ENCODE data around the gene THAP7.
"Not testable (repeated sequence)": the region's sequence is repeated elsewhere in the genome, so short reads cannot be mapped to it uniquely, and the experiment has no call there.

The THAP7 gene

DNA sequence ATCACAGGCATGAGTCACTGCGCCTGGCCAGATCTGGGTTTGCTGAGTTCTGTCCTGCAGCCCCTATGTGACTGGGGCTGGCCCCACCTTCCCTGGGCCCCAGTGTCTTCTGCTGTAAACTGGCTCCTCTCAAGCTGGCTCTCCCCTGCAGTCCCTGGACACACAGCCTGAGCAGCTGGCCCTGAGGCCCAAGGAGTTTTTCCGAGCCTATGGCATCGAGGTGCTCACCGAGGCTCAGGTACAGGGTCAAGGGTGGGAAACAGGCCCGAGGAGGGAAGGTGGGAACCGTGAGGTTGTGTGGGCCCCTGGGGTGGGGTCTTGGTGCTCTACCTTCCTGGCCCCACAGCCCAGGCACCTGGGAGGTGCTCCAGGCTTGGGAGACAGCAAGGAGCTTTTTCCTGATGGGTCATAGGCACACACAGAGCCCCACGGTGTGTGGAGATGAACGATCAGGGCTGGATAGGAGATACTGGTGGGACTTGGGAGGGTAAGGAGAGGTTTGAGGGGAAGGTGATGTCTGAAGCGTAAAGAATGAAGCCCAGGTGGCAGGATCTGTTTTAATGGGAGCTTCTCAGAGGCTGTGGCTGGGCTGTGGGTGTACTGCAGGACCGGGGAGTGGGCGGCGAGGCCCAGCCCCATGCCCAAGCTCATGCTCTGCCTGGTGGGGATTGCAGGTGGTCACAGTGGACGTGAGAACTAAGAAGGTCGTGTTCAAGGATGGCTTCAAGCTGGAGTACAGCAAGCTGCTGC is 26.2 kb downstream of the THAP7 start:
- Mint-ChIP-seq H3K36me3 (ENCODE audit: low read depth) (peaks cover 1% of the 10 kb centered on the region), H3K9me3 (peaks cover 12% of the 10 kb centered on the region), H3K27ac (no peak overlapping the region), H3K4me3 (no peak overlapping the region), H3K4me1 (ENCODE audit: low read depth) (peaks cover 9% of the 10 kb centered on the region), H3K27me3 (ENCODE audit: low read depth) (no peaks in the 10 kb centered on the region)

DNA sequence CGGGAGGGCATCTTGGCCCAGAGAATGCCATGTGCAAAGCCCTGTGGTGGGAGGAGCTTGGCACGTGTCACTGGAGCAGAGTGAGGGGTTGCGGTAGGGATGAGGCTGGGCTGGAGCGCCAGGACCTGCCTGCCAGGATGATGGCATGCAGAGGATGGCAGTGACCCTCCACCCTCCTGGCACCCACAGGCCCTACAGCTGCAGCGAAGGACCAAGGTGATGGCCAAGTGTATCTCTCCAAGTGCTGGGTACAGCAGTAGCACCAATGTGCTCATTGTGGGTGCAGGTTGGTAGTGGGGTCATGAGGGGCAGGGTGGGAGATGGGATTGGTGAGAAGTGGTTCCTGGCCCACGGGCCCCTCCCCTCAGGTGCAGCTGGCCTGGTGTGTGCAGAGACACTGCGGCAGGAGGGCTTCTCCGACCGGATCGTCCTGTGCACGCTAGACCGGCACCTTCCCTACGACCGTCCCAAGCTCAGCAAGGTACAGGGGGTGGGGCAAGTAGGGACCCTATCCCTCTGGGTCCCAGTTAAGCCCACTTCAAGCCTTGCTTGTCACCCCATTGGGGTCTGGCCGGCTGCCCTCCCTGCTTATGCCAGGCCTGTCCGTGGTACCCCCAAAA is 27.5 kb downstream of the THAP7 start:
- no peak overlapping the region for H3K27ac Mint-ChIP-seq
- no peaks in the 10 kb centered on the region for H3K27me3 Mint-ChIP-seq (ENCODE audit: low read depth)
- H3K9me3 Mint-ChIP-seq: peaks cover 12% of the 10 kb centered on the region
- H3K4me3 Mint-ChIP-seq: no peak overlapping the region
- H3K4me1 Mint-ChIP-seq (ENCODE audit: low read depth): peaks cover 4% of the 10 kb centered on the region
- peaks cover 1% of the 10 kb centered on the region for H3K36me3 Mint-ChIP-seq (ENCODE audit: low read depth)

DNA sequence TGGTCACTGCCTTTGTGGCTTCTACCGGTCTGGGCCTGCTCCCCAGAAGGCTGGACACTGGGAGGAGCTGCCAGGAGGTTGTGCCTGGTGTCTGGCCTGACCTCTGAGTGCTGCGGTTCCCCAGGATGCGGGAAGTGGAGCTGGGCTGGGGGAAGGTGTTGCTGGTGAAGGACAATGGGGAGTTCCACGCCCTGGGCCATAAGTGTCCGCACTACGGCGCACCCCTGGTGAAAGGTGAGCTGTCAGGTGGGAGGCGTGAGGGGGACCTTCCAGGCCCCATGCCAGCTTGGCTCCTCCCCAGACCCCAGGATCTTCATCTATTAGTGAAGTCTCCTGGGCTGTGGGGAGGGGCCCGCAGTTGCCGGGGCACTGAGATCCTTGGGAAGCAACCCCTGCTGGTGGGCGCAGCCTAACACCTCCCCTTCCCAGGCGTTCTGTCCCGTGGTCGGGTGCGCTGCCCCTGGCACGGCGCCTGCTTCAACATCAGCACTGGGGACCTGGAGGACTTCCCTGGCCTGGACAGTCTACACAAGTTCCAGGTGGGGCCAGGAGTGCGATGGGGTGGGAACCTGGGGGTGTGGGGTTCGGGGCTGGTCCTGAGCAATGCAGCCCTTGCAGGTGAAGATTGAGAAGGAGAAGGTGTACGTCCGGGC is 28.2 kb downstream of the THAP7 start:
- Mint-ChIP-seq H3K9me3 (peaks cover 8% of the 10 kb centered on the region), H3K36me3 (ENCODE audit: low read depth) (no peaks in the 10 kb centered on the region), H3K4me3 (no peak overlapping the region), H3K27ac (no peak overlapping the region), H3K4me1 (ENCODE audit: low read depth) (no peaks in the 10 kb centered on the region), H3K27me3 (ENCODE audit: low read depth) (no peaks in the 10 kb centered on the region)

DNA sequence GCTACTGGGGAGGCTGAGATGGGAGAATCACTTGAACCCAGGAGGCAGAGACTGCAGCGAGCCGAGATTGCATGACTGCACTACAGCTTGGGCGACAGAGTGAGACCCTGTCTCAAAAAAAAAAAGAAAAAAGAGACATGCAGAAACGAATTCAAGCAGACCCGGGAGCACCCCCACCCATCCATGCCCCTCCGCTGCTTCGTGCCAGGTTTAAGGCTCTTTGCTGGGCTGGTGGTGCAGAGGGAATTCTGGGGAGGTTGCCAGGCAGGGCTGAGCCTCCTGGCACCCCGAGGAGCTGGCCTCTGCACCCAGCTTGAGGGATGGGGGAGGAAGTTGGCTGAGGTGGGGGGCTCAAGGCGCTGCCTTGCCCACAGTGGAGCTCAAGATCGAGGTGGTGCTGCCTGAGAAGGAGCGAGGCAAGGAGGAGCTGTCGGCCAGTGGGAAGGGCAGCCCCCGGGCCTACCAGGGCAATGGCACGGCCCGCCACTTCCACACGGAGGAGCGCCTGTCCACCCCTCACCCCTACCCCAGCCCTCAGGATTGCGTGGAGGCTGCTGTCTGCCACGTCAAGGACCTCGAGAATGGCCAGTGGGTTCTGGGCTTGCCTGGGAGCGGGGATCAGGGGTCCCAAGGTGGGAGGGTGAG is 28.9 kb downstream of the THAP7 start:
- H3K4me3 Mint-ChIP-seq: no peak overlapping the region
- no peaks in the 10 kb centered on the region for H3K36me3 Mint-ChIP-seq (ENCODE audit: low read depth)
- no peak overlapping the region for H3K27ac Mint-ChIP-seq
- H3K27me3 Mint-ChIP-seq (ENCODE audit: low read depth): no peaks in the 10 kb centered on the region
- no peaks in the 10 kb centered on the region for H3K4me1 Mint-ChIP-seq (ENCODE audit: low read depth)
- peaks cover 1% of the 10 kb centered on the region for H3K9me3 Mint-ChIP-seq

DNA sequence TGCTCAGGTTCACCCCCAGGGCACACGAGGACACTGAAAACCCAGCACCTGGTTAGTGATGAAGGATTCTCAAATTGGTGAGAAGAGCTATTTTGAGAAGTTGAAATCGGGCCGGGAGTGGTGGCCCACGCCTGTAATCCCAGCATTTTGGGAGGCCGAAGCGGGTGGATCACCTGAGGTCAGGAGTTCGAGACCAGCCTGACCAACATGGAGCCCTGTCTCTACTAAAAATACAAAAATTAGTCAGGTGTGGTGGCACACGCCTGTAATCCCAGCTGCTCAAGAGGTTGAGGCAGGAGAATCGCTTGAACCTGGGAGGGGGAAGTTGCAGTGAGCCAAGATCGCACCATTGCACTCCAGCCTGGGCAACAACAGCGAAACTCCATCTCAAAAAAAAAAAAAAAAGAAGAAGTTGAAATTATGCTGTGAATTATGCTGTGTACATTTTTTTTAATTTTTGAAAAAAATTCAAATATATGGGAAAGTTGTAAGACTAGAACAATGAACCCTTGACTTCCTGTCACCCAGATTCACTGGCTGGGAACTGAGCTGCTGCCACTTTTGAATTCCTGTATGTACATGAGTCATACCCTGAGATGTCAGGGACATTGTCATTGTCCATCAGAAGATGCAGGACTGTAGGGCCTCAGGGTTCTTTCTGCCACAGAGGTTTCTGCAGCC is 29.8 kb downstream of the THAP7 start:
- H3K27me3 Mint-ChIP-seq (ENCODE audit: low read depth); H3K4me3 Mint-ChIP-seq; H3K4me1 Mint-ChIP-seq (ENCODE audit: low read depth); H3K9me3 Mint-ChIP-seq; H3K36me3 Mint-ChIP-seq (ENCODE audit: low read depth); H3K27ac Mint-ChIP-seq: not testable (repeated sequence)

DNA sequence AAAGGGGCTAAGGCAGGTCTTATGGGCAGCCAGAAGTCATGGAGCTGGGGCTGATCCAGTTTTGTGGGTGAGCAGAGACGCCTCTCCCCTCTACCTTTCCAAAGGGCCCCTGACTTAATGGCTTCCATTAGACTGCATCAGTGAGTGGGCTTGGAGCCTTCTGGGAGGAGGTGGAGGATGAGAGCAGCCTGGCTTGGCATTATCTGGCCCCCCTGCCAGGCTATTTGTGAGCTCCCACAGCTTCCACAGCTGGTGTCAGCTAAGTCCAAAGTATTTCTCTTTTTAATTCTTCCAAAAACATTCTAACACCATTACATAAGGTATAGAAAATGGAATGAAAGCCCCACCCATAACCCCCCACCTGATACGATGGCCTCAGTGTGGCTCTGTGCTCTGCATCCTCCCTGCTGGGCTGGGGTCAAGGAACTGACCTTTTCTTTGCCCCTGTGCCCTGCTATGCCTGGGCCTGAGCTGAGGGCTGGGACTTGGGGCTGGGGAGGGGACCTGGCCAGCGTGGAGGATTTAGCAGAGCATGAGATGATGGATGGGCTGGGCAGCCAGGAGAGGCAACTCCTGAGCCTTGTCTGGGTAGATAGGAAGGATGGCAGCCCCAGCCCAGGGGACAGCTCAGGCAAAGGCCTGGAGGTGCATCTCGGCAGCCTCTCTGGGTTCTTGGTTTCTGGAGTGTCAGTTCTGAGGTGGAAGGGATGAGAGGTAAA is 30.8 kb downstream of the THAP7 start:
- Mint-ChIP-seq H3K36me3 (ENCODE audit: low read depth) (no peaks in the 10 kb centered on the region), H3K4me3 (no peak overlapping the region), H3K9me3 (no peaks in the 10 kb centered on the region), H3K27me3 (ENCODE audit: low read depth) (peaks cover 3% of the 10 kb centered on the region), H3K4me1 (ENCODE audit: low read depth) (no peaks in the 10 kb centered on the region), H3K27ac (no peak overlapping the region)

DNA sequence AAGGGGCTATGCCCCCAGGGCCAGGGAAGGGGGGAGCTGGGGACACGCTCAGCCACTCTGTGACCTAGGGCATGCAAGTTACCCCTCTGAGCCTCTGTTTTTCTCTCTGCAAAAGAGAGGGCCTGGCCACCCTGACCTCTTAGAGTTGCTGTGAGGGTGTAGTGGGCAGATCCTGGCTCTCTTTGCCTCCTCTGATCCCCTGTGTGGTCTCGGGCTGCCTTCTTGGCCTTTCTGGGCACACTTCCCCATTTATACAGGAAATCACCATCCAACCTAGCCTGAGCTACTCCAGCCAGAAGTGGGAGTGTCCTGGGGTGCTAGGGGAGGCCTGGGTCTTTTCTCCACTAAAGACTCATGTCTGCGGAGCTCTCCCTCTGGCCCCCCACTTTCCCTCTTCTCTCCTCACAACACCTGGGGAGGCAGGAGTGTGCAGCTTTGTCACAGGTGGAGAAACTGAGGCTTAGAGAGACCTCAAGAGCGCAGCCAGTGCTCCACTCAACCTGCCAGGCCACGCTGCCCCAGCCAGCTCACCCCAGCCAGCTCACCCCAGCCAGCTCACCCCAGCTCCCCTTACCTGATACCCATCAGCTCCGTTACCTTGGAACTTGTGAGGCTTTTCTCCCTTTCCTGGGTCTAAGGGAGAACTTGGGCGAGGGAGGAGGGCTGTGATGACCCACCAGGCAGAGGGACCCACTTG is 33.5 kb downstream of the THAP7 start:
- Mint-ChIP-seq H3K36me3 (ENCODE audit: low read depth) (no peaks in the 10 kb centered on the region), H3K9me3 (no peaks in the 10 kb centered on the region), H3K27me3 (ENCODE audit: low read depth) (peaks cover 25% of the 10 kb centered on the region), H3K4me3 (no peak overlapping the region), H3K27ac (no peak overlapping the region), H3K4me1 (ENCODE audit: low read depth) (peaks cover 6% of the 10 kb centered on the region)

DNA sequence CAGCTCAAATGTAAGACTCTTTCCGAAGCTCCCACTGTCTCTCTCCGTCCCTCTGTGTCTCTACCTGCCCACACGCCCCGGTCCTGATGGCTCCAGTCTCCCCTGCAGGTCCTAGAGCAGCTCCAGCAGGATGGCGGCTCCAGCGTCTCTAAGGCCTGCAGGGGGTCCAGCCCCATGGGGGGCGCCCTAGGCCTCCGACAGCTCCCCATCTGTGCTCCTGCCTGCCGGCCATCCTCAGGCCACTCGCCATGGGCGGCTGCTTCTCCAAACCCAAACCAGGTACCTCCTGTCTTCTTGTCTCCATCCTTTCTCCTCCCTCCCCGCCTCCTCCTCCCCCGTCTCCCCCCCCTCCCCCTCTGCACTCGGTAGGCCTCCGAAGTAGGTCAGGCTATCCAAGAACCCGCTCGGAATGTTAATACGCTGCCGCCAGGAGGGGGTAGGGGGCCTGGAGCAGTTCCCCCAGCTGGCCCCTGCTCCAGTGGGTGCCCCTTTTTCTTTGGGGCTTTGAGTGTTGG is 34.2 kb downstream of the THAP7 start:
- Mint-ChIP-seq H3K27ac (no peak overlapping the region), H3K4me1 (ENCODE audit: low read depth) (peaks cover 6% of the 10 kb centered on the region), H3K9me3 (no peaks in the 10 kb centered on the region), H3K27me3 (ENCODE audit: low read depth) (peaks cover 31% of the 10 kb centered on the region), H3K36me3 (ENCODE audit: low read depth) (no peaks in the 10 kb centered on the region), H3K4me3 (no peak overlapping the region)

DNA sequence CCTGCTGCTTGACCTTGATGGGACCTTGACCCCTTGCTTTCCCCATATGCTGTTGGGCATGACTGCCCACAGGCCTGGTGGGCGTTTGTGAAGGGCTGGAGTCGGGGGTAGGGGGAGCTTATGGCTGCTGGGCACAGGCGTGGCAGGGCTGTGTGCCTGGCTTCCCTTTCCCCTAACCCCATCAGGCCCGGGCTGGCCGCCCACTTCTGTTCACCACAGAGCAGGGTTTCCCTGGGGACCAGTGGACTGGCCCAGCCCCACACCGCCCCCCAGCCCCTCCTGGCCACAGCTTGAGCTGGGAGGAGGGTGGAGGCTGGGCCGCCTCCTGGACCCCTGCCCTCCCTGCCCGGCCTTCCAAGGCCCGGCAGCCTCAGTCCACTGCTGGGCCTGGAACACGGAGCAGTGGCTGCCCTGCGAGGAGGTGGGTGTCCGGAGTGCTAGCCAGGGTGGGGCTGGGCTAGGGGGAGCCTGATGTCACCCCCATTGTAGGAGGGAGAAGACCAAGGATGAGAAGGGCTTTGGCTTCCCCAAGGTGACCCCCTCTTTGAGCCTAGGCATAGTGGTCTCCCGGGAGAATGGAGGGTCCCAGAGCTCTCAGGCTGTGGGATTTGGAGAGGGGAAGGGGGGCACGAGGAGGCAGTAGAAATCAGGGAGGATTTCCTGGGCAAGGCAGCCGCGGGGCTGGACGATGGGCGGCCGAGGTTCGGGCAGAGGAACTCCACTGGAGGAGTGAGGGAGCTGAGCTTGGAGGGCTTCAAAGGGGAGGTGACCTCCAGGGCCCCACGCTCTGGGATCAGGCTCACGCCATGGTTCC is 34.8 kb downstream of the THAP7 start, which contains the start of gene AIFM3:
Gene AIFM3, plus strand, starts transcription at position 373 of the 814 bp plus-strand sequence. CDS start 690 bp downstream, outside the sequence.
- Mint-ChIP-seq H3K9me3 (no peaks in the 10 kb centered on the region), H3K27me3 (ENCODE audit: low read depth) (peaks cover 31% of the 10 kb centered on the region), H3K4me3 (no peak within 1 kb of the TSS)

DNA sequence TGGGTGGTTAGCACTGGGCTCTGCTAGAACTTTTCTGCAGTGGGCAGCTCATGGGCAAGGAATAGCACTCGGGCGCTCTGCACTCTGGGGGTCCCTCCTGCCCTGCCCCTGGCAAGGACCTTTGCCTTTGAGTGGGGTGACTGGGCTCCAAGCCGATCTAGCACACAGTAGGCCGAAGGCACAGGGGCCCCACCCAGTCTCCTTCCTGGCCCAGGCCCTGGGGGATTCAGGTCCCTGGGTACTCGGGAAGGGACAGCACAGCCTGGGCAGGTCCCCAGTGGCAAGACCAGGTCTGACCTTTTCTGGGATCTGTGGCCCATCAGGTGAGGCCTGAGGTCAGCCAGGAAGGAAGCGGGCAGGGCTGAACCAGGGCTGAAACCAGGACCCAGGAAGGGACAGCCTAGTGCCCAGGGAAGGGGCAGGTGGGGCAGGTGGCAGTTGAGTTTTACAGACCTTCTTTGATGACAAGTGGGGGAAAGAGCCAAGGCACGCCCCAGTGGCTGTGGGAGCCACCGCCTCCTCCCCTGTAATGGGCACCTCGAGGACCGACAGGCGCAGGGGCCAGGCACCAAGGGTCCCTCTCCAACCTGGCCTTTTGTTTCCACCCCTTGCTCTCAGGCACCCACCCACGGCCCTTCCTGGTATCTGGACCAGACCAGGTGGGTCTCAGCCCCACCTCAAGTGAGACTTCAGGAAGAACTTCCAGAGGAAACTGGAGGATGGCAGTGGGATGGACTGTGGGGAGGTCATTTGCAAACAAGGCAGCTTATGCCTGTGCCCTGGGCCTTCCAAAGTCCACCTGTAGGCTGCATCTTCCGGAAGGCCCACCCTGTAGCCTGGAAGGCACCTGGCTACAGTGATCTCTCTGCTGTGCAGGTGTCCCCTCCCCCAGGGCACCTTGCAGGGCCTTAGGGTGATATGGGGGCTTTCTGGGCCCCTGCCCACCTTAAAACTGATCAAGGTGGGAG is 35.7 kb downstream of the THAP7 start:
- Mint-ChIP-seq H3K27ac (no peak overlapping the region), H3K9me3 (no peaks in the 10 kb centered on the region), H3K27me3 (ENCODE audit: low read depth) (peaks cover 37% of the 10 kb centered on the region), H3K4me3 (no peak overlapping the region), H3K36me3 (ENCODE audit: low read depth) (no peaks in the 10 kb centered on the region), H3K4me1 (ENCODE audit: low read depth) (peaks cover 10% of the 10 kb centered on the region)

More for the DNA sequence above, 34.8 kb downstream of the THAP7 start, which contains the start of gene AIFM3:
- Mint-ChIP-seq H3K27ac (no peak within 1 kb of the TSS), H3K4me1 (ENCODE audit: low read depth) (peaks cover 6% of the 10 kb centered on the region), H3K36me3 (ENCODE audit: low read depth) (no peaks in the 10 kb centered on the region)

DNA sequence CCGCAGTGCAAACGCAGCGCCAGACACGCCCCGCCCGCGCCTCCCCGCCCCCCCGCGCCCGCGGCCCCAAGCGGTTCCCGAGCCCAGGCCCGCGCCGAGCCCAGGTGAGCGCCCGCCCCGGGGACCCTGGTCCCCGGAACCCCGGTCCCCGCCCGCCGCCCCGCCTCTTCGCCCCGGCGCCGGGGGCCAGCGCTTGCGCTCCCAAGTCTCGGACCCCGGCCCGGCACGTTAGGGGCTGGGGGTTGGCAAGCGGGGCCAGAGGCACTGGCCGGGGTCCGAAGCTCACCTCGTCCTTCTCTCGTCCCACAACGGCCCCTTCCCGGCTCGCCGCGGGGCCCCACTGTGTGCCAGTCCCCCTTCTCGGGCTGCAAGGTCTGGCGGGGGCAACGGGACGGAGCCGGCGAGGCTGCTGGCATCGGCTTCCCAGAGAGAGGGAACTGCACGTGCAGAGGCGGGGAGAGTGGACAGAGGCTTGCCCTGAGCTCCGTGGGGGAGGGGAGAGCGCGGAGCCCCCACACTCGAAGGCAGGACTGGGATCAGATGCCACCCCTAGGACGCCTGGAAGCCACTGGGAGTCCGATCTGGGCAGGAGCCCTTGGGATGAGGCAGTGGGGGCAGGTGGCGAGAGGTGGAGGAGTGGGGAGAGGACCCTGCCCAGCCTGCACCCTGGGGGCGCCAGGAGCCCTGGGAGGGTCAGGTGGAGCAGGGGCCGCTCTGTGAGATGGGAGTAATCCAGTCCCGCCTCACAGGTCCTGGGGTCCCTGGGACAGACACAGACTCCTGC is 36.6 kb downstream of the THAP7 start:
- H3K36me3 Mint-ChIP-seq (ENCODE audit: low read depth): no peaks in the 10 kb centered on the region
- peaks cover 37% of the 10 kb centered on the region for H3K27me3 Mint-ChIP-seq (ENCODE audit: low read depth)
- H3K4me1 Mint-ChIP-seq (ENCODE audit: low read depth): peaks cover 10% of the 10 kb centered on the region
- H3K9me3 Mint-ChIP-seq: no peaks in the 10 kb centered on the region
- no peak overlapping the region for H3K4me3 Mint-ChIP-seq
- H3K27ac Mint-ChIP-seq: no peak overlapping the region
